ENCODE results near the gene DRAXIN. TPM values are rescaled to one million over a fixed set of nuclear protein-coding genes. Genes with fewer than 3 reads are reported as not detected.

DRAXIN gene
- total RNA-seq, 1 experiment from 2014 or later: 0.14 TPM

GRCh38 chr1:11770011-11770410, 78.5 kb downstream of the DRAXIN start:
- in situ Hi-C loops (cut with HindIII; ENCODE audit: low sequenced_read_pairs): no loop called here

GRCh38 chr1:11771481-11772043, 80.1 kb downstream of the DRAXIN start:
- in situ Hi-C loops (cut with HindIII; ENCODE audit: low sequenced_read_pairs): no loop called here
- DNase-seq (ENCODE audit: low spot score): no peak

More at GRCh38 chr1:11770011-11770410, 78.5 kb downstream of the DRAXIN start:
- no peak for DNase-seq (ENCODE audit: low spot score)

- DNase-seq (ENCODE audit: low spot score): no peak
- in situ Hi-C loops (cut with HindIII; ENCODE audit: low sequenced_read_pairs): no loop called here
These were observed 80.9 kb downstream of the DRAXIN start for GRCh38 chr1:11772458-11772857.

GRCh38 chr1:11774753-11775152, 83.2 kb downstream of the DRAXIN start:
- in situ Hi-C loops (cut with HindIII; ENCODE audit: low sequenced_read_pairs): no loop called here

More at GRCh38 chr1:11774753-11775152, 83.2 kb downstream of the DRAXIN start:
- no peak for DNase-seq (ENCODE audit: low spot score)

Other genes with a start within 250 kb of the DRAXIN start
- gene DISP3, start 212.6 kb upstream of the DRAXIN start, total RNA-seq (2014; rRNA removed; shearing (Covaris generic)): not detected in 2 replicates
- gene FBXO2, start 37.3 kb upstream of the DRAXIN start, total RNA-seq (2014; rRNA removed; shearing (Covaris generic)): 138 and 175 TPM in 2 replicates
- 37.7 and 39.7 TPM in 2 replicates for gene FBXO44, start 36.8 kb upstream of the DRAXIN start, total RNA-seq (2014; rRNA removed; shearing (Covaris generic))
- 3.1 TPM in 1 of 2 replicates, not detected in the other for gene FBXO6, start 27.5 kb upstream of the DRAXIN start, total RNA-seq (2014; rRNA removed; shearing (Covaris generic))
- gene MAD2L2, start 10.6 kb upstream of the DRAXIN start, total RNA-seq (2014; rRNA removed; shearing (Covaris generic)): 144 and 155 TPM in 2 replicates
- 97.2 and 147 TPM in 2 replicates for gene AGTRAP, start 44.4 kb downstream of the DRAXIN start, total RNA-seq (2014; rRNA removed; shearing (Covaris generic))
- gene C1orf167, start 70.5 kb downstream of the DRAXIN start, total RNA-seq (2014; rRNA removed; shearing (Covaris generic)): not detected in 2 replicates
- 26.3 and 34.4 TPM in 2 replicates for gene MTHFR, start 114.3 kb downstream of the DRAXIN start, total RNA-seq (2014; rRNA removed; shearing (Covaris generic))
- gene CLCN6, start 114.5 kb downstream of the DRAXIN start, total RNA-seq (2014; rRNA removed; shearing (Covaris generic)): 1.8 and 6.8 TPM in 2 replicates
- gene NPPA, start 156.1 kb downstream of the DRAXIN start, total RNA-seq (2014; rRNA removed; shearing (Covaris generic)): not detected in 2 replicates
- gene NPPB, start 167.2 kb downstream of the DRAXIN start, total RNA-seq (2014; rRNA removed; shearing (Covaris generic)): not detected in 2 replicates
- 52.6 and 53.7 TPM in 2 replicates for gene KIAA2013, start 234.7 kb downstream of the DRAXIN start, total RNA-seq (2014; rRNA removed; shearing (Covaris generic))
- 103 and 104 TPM in 2 replicates for gene PLOD1, start 243.0 kb downstream of the DRAXIN start, total RNA-seq (2014; rRNA removed; shearing (Covaris generic))